ENCODE measurements around the gene IMP4.

IMP4 gene

DNA sequence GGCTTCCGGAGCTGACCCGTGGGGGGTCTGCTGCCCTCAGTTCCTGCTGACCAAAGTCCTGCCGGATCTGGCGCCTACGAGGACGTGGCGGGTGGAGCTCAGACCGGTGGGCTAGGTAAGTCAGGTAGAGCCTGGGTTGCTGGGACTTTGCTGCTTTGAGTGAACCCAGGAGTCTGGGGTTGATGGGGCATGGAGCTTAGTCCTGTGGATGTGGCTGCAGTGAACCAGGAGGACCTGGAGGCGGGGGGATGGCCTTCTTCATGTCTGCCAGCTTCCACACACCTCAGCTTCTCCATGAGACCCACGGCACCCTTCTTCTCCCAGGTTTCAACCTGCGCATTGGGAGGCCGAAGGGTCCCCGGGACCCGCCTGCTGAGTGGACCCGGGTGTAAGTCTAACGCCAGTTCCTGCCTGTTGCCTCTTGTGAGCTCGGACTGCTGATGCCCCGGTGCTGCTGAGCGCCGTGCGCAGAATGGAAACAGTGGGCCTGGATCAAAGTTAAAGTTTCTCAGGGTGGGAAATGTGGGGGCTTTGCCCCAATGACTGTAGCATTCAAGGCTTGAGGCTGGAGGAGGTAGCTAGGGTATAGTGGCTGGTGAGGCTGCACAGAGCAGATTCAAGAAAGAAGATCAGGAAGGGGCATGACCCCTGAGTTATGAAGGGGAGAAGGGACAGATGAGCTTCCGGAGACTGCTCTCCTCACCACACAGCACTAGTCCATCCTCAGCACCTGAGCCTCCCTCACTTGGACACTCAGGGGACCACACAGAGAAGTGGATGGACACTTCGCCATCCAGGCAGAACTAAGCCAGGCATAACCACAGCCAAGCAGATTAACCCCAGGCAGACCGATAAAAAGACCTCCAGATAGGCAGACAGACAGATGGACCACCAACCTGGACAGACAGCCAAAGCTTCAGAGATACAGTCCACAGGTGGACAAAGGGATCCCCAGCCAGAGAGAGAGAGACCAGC is 30.4 kb downstream of the IMP4 start:
- Histone ChIP-seq H3K9ac (ENCODE audit: low read length) (peak overlapping the region; percentile 95), H3K4me1 (ENCODE audit: control insufficient read depth, insufficient read depth, low read length) (peaks cover 10% of the 10 kb centered on the region), H3K36me3 (ENCODE audit: control insufficient read depth, insufficient read depth, low read length, severe bottlenecking) (no peaks in the 10 kb centered on the region), H3K27me3 (replicated peaks; ENCODE audit: control insufficient read depth, insufficient read depth, low read length) (no peaks in the 10 kb centered on the region), H3K4me3 (ENCODE audit: low read length) (peak overlapping the region; percentile 92), H3K9me3 (ENCODE audit: control insufficient read depth, low read length) (no peaks in the 10 kb centered on the region)
- no peak for DNase-seq (ENCODE audit: low read depth)

DNA sequence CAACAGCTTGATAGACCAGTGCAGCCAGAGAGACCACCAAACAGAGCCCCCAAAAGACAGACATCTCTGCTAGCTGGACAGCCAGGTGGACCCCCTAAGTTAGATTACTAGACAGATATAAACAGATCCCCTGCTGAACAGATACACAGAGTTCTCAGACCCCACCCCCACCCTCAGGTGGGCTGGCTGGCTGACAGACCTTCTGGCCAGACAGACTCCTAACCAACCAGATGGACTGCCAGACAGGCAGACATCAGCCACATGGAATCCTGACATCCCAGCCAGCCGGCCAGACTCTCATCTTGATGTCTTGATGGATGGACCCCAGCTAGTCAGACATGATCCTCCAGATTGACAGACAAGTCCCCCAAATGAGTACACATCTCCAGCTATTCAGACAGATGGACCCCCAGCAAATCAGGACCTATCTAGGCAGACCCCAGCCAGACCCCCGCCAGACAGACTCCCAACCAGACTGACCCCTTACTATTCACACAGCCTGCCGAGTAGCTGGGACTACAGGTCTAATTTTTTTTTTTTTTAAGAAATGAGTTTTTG is 31.2 kb downstream of the IMP4 start:
- no peaks in the 10 kb centered on the region for H3K36me3 ChIP-seq (ENCODE audit: control insufficient read depth, insufficient read depth, low read length, severe bottlenecking)
- H3K9me3 ChIP-seq (ENCODE audit: control insufficient read depth, low read length) = no peaks in the 10 kb centered on the region
- H3K4me3 ChIP-seq (ENCODE audit: low read length) = peak overlapping the region; percentile 92
- H3K9ac ChIP-seq (ENCODE audit: low read length) = no peak overlapping the region
- no peak for DNase-seq (ENCODE audit: low read depth)
- H3K4me1 ChIP-seq (ENCODE audit: control insufficient read depth, insufficient read depth, low read length) = peaks cover 10% of the 10 kb centered on the region
- no peaks in the 10 kb centered on the region for H3K27me3 ChIP-seq (replicated peaks; ENCODE audit: control insufficient read depth, insufficient read depth, low read length)

DNA sequence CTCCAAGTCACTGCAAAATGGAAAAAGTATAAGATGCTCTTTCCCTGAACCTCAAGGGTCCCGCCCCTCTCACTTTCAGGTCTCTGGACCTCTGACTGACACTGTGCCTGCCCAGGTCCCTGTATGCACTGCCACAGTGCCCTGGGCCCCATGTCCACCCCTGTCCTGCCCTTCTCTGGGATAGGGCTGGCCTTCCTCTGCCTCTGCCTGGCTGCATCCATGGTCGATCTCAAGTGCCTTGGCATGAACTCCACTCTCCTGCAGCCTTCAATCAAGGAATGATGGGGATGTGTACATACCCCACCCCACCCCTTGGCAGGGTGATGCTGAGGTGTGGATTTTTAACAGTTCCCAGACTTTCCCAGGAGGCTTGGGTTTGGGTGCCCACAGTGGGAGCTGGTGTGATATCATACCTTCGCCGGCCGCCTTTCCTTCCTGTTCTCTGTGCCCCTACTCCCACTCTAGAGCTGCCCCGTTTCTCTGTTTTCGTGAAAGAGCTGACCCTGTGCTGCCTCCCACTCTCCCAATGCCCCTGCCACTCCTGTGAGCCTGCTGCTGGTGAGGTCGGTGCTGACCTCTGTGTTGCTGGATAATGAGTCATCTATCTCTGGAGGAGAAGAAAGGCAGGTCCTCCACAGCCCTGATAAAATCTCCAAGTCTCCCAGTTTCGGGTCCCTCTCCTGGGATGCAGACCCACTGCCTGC is 32.0 kb downstream of the IMP4 start:
- Histone ChIP-seq H3K27me3 (replicated peaks; ENCODE audit: control insufficient read depth, insufficient read depth, low read length) (no peaks in the 10 kb centered on the region), H3K4me3 (ENCODE audit: low read length) (no peak overlapping the region), H3K9ac (ENCODE audit: low read length) (no peak overlapping the region), H3K36me3 (ENCODE audit: control insufficient read depth, insufficient read depth, low read length, severe bottlenecking) (no peaks in the 10 kb centered on the region), H3K9me3 (ENCODE audit: control insufficient read depth, low read length) (no peaks in the 10 kb centered on the region), H3K4me1 (ENCODE audit: control insufficient read depth, insufficient read depth, low read length) (peaks cover 10% of the 10 kb centered on the region)
- DNase-seq (ENCODE audit: low read depth) = peak; percentile 25

DNA sequence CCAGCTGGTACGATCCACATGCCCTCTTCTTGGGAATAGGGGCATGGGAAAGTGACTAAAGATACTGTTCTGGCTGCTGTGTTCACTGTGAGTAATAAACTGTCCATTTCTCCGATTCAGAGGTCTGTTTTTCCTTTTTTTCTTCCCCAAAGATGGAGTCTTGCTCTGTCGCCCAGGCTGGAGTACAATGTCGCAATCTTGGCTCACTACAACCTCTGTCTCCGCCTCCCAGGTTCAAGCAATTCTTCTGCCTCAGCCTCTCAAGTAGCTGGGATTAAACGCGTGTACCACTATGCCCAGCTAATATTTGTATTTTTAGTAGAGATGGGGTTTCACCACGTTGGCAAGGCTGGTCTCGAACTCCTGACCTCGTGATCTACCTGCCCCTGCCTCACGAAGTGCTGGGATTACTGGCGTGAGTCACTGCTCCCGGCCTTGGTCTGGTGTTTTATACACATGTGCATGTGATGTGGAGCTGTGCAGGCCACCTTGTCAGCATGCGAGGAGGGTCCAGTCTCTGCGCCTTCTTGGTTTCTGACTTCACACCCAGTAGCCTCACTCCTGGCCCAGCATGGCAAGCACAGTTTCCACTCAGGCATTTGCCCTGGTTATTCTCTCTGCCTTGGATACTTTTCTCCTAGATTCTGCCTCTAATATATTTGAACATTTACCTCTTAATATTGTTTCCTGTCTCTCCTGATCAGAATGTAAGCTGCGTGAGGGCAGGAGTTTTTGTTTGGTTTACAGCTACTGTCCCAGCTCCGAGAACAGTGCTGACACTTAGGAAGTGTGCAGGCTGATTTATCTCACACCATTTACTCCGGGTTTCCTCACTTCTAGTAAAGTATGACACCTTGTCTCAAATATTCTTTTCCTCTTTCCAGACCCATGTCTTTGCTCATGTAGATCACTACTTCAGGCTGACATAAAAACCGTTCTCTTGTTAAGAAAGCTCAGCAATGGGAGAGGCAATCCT is 32.9 kb downstream of the IMP4 start:
- H3K27me3 ChIP-seq (replicated peaks; ENCODE audit: control insufficient read depth, insufficient read depth, low read length) = no peaks in the 10 kb centered on the region
- no peak overlapping the region for H3K9ac ChIP-seq (ENCODE audit: low read length)
- H3K4me3 ChIP-seq (ENCODE audit: low read length) = no peak overlapping the region
- no peaks in the 10 kb centered on the region for H3K36me3 ChIP-seq (ENCODE audit: control insufficient read depth, insufficient read depth, low read length, severe bottlenecking)
- H3K9me3 ChIP-seq (ENCODE audit: control insufficient read depth, low read length) = no peaks in the 10 kb centered on the region
- DNase-seq (ENCODE audit: low read depth) = no peak
- peaks cover 10% of the 10 kb centered on the region for H3K4me1 ChIP-seq (ENCODE audit: control insufficient read depth, insufficient read depth, low read length)

DNA sequence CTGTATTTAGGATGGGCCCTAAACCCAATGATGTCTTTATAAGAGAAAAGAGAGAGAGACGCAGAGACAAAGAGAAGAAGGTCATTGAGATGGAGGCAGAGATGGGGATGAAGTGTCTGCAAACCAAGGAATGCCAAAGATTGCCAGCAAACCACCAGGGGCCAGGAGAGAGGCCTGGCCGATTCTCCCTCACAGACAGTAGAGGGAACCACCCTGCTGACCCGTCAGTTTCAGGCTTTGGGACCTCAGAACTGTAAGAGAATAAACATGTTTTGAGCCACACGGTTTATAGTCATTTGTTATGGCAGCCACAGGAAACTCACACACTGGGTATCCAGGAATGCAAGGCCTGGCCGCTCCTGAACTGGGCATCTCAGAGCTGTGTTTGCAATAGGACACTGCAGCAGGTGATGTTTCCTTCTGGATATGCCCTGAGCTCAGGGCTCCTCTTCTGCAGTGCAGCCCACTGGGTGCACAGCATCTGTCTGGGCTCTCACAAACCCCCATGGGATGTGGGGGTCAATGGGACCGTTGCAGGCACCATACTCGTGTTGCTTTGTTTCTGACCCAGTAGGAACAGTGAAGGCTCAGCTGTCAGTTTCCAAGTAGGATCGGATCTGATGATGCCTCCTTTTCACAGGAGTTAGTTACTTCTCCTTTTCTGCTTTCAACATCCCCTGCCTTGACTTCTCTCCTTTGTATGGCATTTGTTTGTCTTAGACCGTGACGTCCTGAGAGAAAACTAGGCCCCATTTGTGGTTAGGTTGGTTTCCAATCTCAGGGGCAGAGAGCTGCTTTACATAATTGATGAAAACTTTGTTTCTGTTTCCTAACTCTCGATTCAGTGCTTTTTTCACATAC is 34.0 kb downstream of the IMP4 start:
- H3K27me3 ChIP-seq (replicated peaks; ENCODE audit: control insufficient read depth, insufficient read depth, low read length) = no peaks in the 10 kb centered on the region
- no peaks in the 10 kb centered on the region for H3K9me3 ChIP-seq (ENCODE audit: control insufficient read depth, low read length)
- H3K36me3 ChIP-seq (ENCODE audit: control insufficient read depth, insufficient read depth, low read length, severe bottlenecking) = no peaks in the 10 kb centered on the region
- H3K4me1 ChIP-seq (ENCODE audit: control insufficient read depth, insufficient read depth, low read length) = peaks cover 7% of the 10 kb centered on the region
- DNase-seq (ENCODE audit: low read depth) = no peak
- no peak overlapping the region for H3K9ac ChIP-seq (ENCODE audit: low read length)
- no peak overlapping the region for H3K4me3 ChIP-seq (ENCODE audit: low read length)

DNA sequence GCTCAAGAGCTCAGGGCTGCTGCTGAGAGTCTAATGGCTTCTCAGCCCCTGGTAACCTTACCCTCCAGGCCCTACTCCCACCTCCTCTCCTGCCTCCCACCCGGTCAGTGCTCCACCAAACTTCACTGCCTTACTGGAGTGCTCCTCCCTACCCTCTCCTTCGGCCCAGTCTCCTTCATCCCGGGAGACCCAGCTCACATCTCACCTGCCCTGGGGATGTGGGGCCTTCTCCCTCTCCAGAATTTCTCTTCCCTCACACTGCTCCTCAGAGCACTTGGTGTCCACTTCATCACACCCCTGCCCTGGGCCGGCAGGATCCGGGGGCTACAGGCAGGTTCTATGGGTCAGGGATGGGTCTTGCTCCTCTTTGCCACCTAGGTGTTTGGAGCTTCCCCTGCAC is 34.8 kb downstream of the IMP4 start:
- Histone ChIP-seq H3K4me1 (ENCODE audit: control insufficient read depth, insufficient read depth, low read length) (peaks cover 7% of the 10 kb centered on the region), H3K4me3 (ENCODE audit: low read length) (no peak overlapping the region), H3K9me3 (ENCODE audit: control insufficient read depth, low read length) (no peaks in the 10 kb centered on the region), H3K9ac (ENCODE audit: low read length) (no peak overlapping the region), H3K36me3 (ENCODE audit: control insufficient read depth, insufficient read depth, low read length, severe bottlenecking) (no peaks in the 10 kb centered on the region), H3K27me3 (replicated peaks; ENCODE audit: control insufficient read depth, insufficient read depth, low read length) (no peaks in the 10 kb centered on the region)
- no peak for DNase-seq (ENCODE audit: low read depth)

DNA sequence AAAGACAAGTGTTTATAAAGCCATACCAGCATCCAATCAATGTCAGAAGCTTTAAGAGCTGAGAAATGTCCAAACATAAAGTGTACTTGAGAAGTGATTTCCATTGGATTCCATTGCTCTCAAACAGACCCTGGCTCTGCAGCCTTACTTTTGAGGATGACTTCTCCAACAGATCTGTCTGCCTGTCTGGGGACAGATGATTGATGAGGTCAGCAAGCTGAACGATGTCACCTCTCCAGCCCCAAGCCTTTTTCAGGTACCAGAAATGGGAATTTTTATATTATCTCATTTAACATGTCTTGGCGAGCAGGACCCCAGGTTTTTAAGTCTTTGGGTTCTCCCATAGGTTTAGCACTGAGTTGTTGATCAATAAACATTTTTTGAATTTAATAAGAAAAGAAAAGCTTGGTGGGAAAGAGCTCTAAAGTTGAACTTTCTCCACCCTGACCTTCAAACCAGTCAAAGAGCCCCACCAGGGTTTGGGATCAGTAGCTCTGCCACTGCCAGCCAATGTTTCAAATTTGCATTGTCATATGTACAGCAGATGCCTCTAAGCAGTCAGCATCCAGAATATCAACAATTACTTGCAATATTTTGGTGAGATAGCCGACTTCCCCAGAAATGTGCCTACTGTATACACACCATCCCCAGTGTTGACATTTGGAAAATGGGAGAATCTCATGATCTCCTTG is 35.7 kb downstream of the IMP4 start:
- Histone ChIP-seq H3K9ac (ENCODE audit: low read length) (no peak overlapping the region), H3K9me3 (ENCODE audit: control insufficient read depth, low read length) (no peaks in the 10 kb centered on the region), H3K27me3 (replicated peaks; ENCODE audit: control insufficient read depth, insufficient read depth, low read length) (no peaks in the 10 kb centered on the region), H3K36me3 (ENCODE audit: control insufficient read depth, insufficient read depth, low read length, severe bottlenecking) (no peaks in the 10 kb centered on the region), H3K4me1 (ENCODE audit: control insufficient read depth, insufficient read depth, low read length) (peaks cover 7% of the 10 kb centered on the region), H3K4me3 (ENCODE audit: low read length) (no peak overlapping the region)
- no peak for DNase-seq (ENCODE audit: low read depth)

DNA sequence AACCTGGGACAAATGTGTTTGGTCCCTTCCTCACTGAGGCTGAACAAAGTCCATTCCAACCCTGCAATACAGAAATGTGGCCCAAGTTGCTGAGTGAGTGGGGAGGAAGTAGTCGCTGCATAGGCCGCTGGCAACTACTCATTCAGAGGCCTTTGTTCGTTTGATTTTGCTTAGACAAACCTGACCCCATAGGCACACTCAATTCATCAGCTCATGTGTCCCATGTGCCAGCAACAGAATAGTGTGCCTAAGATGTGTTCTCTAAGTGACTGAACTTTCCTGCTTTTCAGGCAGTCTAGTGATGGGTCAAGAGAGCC is 36.2 kb downstream of the IMP4 start:
- H3K4me3 ChIP-seq (ENCODE audit: low read length) = no peak overlapping the region
- H3K9ac ChIP-seq (ENCODE audit: low read length) = no peak overlapping the region
- DNase-seq (ENCODE audit: low read depth) = no peak
- H3K36me3 ChIP-seq (ENCODE audit: control insufficient read depth, insufficient read depth, low read length, severe bottlenecking) = no peaks in the 10 kb centered on the region
- no peaks in the 10 kb centered on the region for H3K9me3 ChIP-seq (ENCODE audit: control insufficient read depth, low read length)
- no peaks in the 10 kb centered on the region for H3K27me3 ChIP-seq (replicated peaks; ENCODE audit: control insufficient read depth, insufficient read depth, low read length)
- peaks cover 7% of the 10 kb centered on the region for H3K4me1 ChIP-seq (ENCODE audit: control insufficient read depth, insufficient read depth, low read length)

DNA sequence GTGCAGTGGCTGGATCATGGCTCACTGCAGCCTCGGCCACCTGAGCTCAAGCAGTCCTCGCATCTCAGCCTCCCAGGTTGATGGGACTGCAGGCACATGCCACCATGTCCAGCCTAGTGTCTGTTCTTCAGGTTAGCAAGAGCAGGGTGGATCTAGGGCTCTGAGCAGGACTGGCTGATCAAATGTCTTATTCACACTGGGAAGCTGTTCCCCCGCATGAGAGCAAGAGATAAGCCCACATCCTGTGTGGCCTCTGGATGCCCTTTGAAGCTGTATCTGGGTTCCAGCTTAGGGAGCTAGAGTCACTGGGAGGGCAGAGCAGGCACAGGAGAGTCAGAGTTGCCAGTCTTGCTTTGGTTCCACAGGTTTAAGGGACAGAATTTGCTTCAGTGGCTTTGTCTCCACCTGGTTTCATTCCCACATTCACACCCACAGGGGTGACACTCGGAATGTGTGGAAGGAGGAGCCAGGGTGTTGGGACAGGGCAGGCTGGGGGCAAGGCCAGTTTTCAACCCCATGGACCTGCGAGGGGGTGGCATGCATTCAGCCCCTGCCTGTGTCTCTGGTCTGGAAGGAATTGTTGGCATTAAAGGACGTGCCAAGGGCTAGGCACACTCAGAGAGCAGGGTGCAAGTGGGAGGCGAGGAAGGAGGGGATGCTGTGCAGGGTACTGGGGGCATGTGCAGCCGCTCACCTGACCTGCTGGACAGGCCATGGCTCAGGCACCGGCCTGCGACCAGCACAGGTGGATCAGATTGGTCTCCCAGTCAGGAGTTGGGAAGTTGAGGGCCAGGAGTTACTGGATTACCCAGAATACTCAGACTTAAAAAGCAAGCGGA is 37.6 kb downstream of the IMP4 start:
- Histone ChIP-seq H3K27me3 (replicated peaks; ENCODE audit: control insufficient read depth, insufficient read depth, low read length) (no peaks in the 10 kb centered on the region), H3K4me1 (ENCODE audit: control insufficient read depth, insufficient read depth, low read length) (peaks cover under 1% of the 10 kb centered on the region), H3K9me3 (ENCODE audit: control insufficient read depth, low read length) (no peaks in the 10 kb centered on the region), H3K4me3 (ENCODE audit: low read length) (no peak overlapping the region), H3K9ac (ENCODE audit: low read length) (no peak overlapping the region), H3K36me3 (ENCODE audit: control insufficient read depth, insufficient read depth, low read length, severe bottlenecking) (no peaks in the 10 kb centered on the region)
- DNase-seq (ENCODE audit: low read depth) = no peak

Measured in adipocyte (in vitro differentiated cells).